Loucy (cell line): ENCODE measurements around the gene SLC29A3.

Experiments
- EZH2phosphoT487 ChIP-seq: fragments of 200-600 bp; IDR thresholded peaks from 2 replicates; pipeline ENCODE4 v1.6.1; 2018; ENCODE audit warnings: antibody characterized with exemption, mild to moderate bottlenecking, moderate library complexity, borderline replicate concordance
- TF ChIP-seq, protein P1 (sequence below): fragments of 200-600 bp; sonication (generic); conservative IDR thresholded peaks from 2 replicates; pipeline ENCODE4 v1.5.1; 2014; ENCODE audit warnings: mild to moderate bottlenecking, antibody characterized with exemption, low read length

DNA sequence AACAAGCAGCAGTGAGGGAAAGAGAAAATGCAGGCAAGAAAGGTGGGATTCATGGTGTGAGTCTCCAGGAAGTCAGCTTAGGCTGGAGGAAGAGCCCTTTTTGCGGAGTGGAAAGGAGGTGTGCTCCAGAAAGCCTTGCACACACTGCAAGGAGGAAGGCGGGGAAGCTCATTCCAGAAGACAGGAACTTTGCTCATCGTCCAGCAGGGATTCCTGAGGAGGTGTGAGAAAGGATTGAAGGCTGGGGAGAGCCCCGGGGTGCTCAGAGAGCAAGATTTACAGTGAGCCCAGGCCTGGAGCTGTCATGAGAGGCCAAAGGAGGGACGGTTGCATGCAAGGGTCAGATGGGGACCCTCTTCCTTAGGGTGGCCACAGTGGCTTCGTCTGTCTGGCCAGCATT, 17.6 kb downstream of the SLC29A3 start:
- TF ChIP-seq, protein P1, sequence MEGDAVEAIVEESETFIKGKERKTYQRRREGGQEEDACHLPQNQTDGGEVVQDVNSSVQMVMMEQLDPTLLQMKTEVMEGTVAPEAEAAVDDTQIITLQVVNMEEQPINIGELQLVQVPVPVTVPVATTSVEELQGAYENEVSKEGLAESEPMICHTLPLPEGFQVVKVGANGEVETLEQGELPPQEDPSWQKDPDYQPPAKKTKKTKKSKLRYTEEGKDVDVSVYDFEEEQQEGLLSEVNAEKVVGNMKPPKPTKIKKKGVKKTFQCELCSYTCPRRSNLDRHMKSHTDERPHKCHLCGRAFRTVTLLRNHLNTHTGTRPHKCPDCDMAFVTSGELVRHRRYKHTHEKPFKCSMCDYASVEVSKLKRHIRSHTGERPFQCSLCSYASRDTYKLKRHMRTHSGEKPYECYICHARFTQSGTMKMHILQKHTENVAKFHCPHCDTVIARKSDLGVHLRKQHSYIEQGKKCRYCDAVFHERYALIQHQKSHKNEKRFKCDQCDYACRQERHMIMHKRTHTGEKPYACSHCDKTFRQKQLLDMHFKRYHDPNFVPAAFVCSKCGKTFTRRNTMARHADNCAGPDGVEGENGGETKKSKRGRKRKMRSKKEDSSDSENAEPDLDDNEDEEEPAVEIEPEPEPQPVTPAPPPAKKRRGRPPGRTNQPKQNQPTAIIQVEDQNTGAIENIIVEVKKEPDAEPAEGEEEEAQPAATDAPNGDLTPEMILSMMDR = no peak
- no peak for TF ChIP-seq EZH2phosphoT487
